Measurements from ENCODE around the gene ASTN2.

Gene ASTN2

GRCh38 chr9:117008461-117008860, 406.4 kb downstream of the ASTN2 start:
- Histone ChIP-seq H3K4me3 (no peak overlapping the region), H3K27ac (no peak overlapping the region), H3K4me1 (no peaks in the 10 kb centered on the region), H3K27me3 (no peaks in the 10 kb centered on the region), H3K9me3 (no peaks in the 10 kb centered on the region), H3K36me3 (no peaks in the 10 kb centered on the region)
- no peak for DNase-seq
- intact Hi-C loops (cut with DNase I; ENCODE audit: low total_unique reads), result no loop called here
- no peak for TF ChIP-seq CTCF (IDR thresholded peaks at IDR 0.05)

GRCh38 chr9:117002686-117003085, 412.2 kb downstream of the ASTN2 start:
- Histone ChIP-seq H3K27ac (no peak overlapping the region), H3K36me3 (no peaks in the 10 kb centered on the region), H3K4me1 (no peaks in the 10 kb centered on the region), H3K9me3 (no peaks in the 10 kb centered on the region), H3K4me3 (no peak overlapping the region), H3K27me3 (no peaks in the 10 kb centered on the region)
- no peak for TF ChIP-seq CTCF (IDR thresholded peaks at IDR 0.05)
- no peak for DNase-seq
- intact Hi-C loops (cut with DNase I; ENCODE audit: low total_unique reads), result no loop called here

- H3K9me3 ChIP-seq, result no peaks in the 10 kb centered on the region
- no peaks in the 10 kb centered on the region for H3K27me3 ChIP-seq
- no peak for DNase-seq
- intact Hi-C loops (cut with DNase I; ENCODE audit: low total_unique reads), result no loop called here
- no peak overlapping the region for H3K4me3 ChIP-seq
- H3K36me3 ChIP-seq, result no peaks in the 10 kb centered on the region
- no peak for TF ChIP-seq CTCF (IDR thresholded peaks at IDR 0.05)
- no peaks in the 10 kb centered on the region for H3K4me1 ChIP-seq
- H3K27ac ChIP-seq, result no peak overlapping the region
These were observed 414.0 kb downstream of the ASTN2 start for GRCh38 chr9:117000834-117001233.

- Histone ChIP-seq H3K27me3 (no peaks in the 10 kb centered on the region), H3K4me3 (no peak overlapping the region), H3K27ac (no peak overlapping the region), H3K36me3 (no peaks in the 10 kb centered on the region), H3K9me3 (no peaks in the 10 kb centered on the region), H3K4me1 (no peaks in the 10 kb centered on the region)
- TF ChIP-seq CTCF (IDR thresholded peaks at IDR 0.05), result no peak
- no peak for DNase-seq
- intact Hi-C loops (cut with DNase I; ENCODE audit: low total_unique reads), result no loop called here
These were observed 414.6 kb downstream of the ASTN2 start for GRCh38 chr9:117000196-117000723.

GRCh38 chr9:116998305-116998704, 416.6 kb downstream of the ASTN2 start:
- no peak overlapping the region for H3K27ac ChIP-seq
- H3K9me3 ChIP-seq, result no peaks in the 10 kb centered on the region
- DNase-seq, result no peak
- H3K4me3 ChIP-seq, result no peak overlapping the region
- intact Hi-C loops (cut with DNase I; ENCODE audit: low total_unique reads), result no loop called here
- no peaks in the 10 kb centered on the region for H3K4me1 ChIP-seq
- no peak for TF ChIP-seq CTCF (IDR thresholded peaks at IDR 0.05)
- H3K36me3 ChIP-seq, result no peaks in the 10 kb centered on the region
- H3K27me3 ChIP-seq, result no peaks in the 10 kb centered on the region

GRCh38 chr9:116992865-116993264, 422.0 kb downstream of the ASTN2 start:
- Histone ChIP-seq H3K4me3 (no peak overlapping the region), H3K4me1 (peaks cover 0 to 5% (median 0%) of the 10 kb centered on the region in 4 donors), H3K36me3 (no peaks in the 10 kb centered on the region), H3K9me3 (no peaks in the 10 kb centered on the region), H3K27me3 (no peaks in the 10 kb centered on the region), H3K27ac (no peak overlapping the region)
- no peak for DNase-seq
- intact Hi-C loops (cut with DNase I; ENCODE audit: low total_unique reads), result no loop called here
- no peak for TF ChIP-seq CTCF (IDR thresholded peaks at IDR 0.05)
